ENCODE measurements around the gene SAXO1.

GRCh38 chr9:18926513-18926912 lies 106.5 kb downstream of the SAXO1 start:
- TF ChIP-seq ZNF274 (IDR thresholded peaks at IDR 0.05; ENCODE audit: low read depth, low read length) (no peak), SUZ12 (IDR thresholded peaks at IDR 0.05; ENCODE audit: extremely low read depth, insufficient read depth, insufficient read length) (no peak)

All from NT2/D1 (cell line).